K562 (cell line): Measurements from ENCODE around the gene ATXN3L. TPM values are rescaled to one million over a fixed set of nuclear protein-coding genes. Genes with fewer than 3 reads are reported as not detected.

Experiments used
- ATF2 ChIP-seq: sonication (generic); formaldehyde crosslinking; IDR thresholded peaks from 2 replicates; pipeline ENCODE4 v1.8.1; 2022; ENCODE audit warnings: missing genetic modification reagents
- JUNB ChIP-seq: fragments of 450-650 bp; formaldehyde crosslinking; conservative IDR thresholded peaks from 2 replicates; pipeline ENCODE4 v1.4.0; 2020; ENCODE audit warnings: mild to moderate bottlenecking
- ZNF12 ChIP-seq: sonication (generic); formaldehyde crosslinking; IDR thresholded peaks from 2 replicates; pipeline ENCODE4 v1.4.0; 2020; ENCODE audit warnings: mild to moderate bottlenecking, missing genetic modification reagents
- ZNF318 ChIP-seq, 2 experiments: fragments of 450-650 bp; IDR thresholded peaks; 2 replicates each; pipeline ENCODE4 v1.6.1; 2016; ENCODE audit warnings: mild to moderate bottlenecking in 2 of 2, borderline replicate concordance in 1 of 2, low read depth in 1 of 2, moderate library complexity in 1 of 2
- ZNF407 ChIP-seq: fragments of 450-650 bp; IDR thresholded peaks from 2 replicates; pipeline ENCODE4 v1.6.1; 2016; ENCODE audit warnings: low read depth
- polyA plus RNA-seq, 8 experiments: library from polyadenylated mRNA; depleted of rRNA in 4 of 8; stranded (reverse) in 5 of 8; unstranded in 3 of 8; fragments of >200 nt; fragmentation: Nextera tagmentation in 2 of 8; fragmentation: Illumina TruSeq in 1 of 8; extraction: Ambion mirVana in 2 of 8; extraction: Trizol in 1 of 8; gene quantifications; 2 replicates each; pipeline versions ENCODE4 v1.2.1 to v1.2.3, GENCODE V29; 2011 to 2014; ENCODE audit warnings: inconsistent platforms in 1 of 8, missing spikeins in 1 of 8
- total RNA-seq, 7 experiments: library from RNA; depleted of rRNA in 6 of 7; stranded (reverse); fragments of >200 nt in 6 of 7; fragmentation: Illumina TruSeq in 2 of 7; extraction: Trizol in 2 of 7; gene quantifications; 2 replicates each; pipeline versions ENCODE4 v1.2.1 to v1.2.3, GENCODE V29; 2011 to 2021; ENCODE audit warnings: low replicate concordance in 1 of 7

ATXN3L gene
- total and polyA plus RNA-seq, 9 of the 15 experiments (the other 6 are each of a cell fraction or from before 2014, with no cell fraction given) = 0.04 to 0.31 TPM; not detected in 7

- TF ChIP-seq ZNF407 = no peak
- no peak for TF ChIP-seq ZNF318 (IDR thresholded peaks at IDR 0.05; ENCODE audit: borderline replicate concordance in 1 of 2, low read depth in 1 of 2)
- no peak for TF ChIP-seq JUNB (CRISPR knock-in tag)
- TF ChIP-seq ATF2 (CRISPR knock-in tag) = no peak
- no peak for TF ChIP-seq ZNF12 (CRISPR knock-in tag)
Observed at GRCh38 chrX:13275031-13275430, 44.8 kb downstream of the ATXN3L start (continued).
